Memory B cell (primary cell): ENCODE data around the gene FOXR2.
A peak's percentile ranks its signal among the peaks of the same experiment; 100 is the strongest.

Experiments used
- ATAC-seq: fragments of 150-1000 bp; cut with Tn5 transposase; 2 replicates; pipeline ENCODE4 v1.10.0; 2021; ENCODE audit warnings: low read depth, mild to moderate bottlenecking, moderate library complexity
- DNase-seq, 2 donors: peaks; one replicate each; pipeline ENCODE4 v3.0.0; 2022; ENCODE audit warnings: low spot score in 2 of 2
- H3K27ac Mint-ChIP-seq: one replicate; pipeline ENCODE4 v1.8.0; 2022; ENCODE audit warnings: mild to moderate bottlenecking, moderate library complexity, mixed read lengths
- H3K27me3 Mint-ChIP-seq: one replicate; pipeline ENCODE4 v1.8.0; 2022; ENCODE audit warnings: mixed read lengths
- H3K36me3 Mint-ChIP-seq: one replicate; pipeline ENCODE4 v1.8.0; 2022; ENCODE audit warnings: mild to moderate bottlenecking, mixed read lengths
- H3K4me1 Mint-ChIP-seq: one replicate; pipeline ENCODE4 v1.8.0; 2022; ENCODE audit warnings: mixed read lengths
- H3K4me3 Mint-ChIP-seq: one replicate; pipeline ENCODE4 v1.8.0; 2022; ENCODE audit warnings: mild to moderate bottlenecking, moderate library complexity, mixed read lengths
- H3K9me3 Mint-ChIP-seq: one replicate; pipeline ENCODE4 v1.8.0; 2022; ENCODE audit warnings: mixed read lengths

The FOXR2 gene

GRCh38 chrX:55623100-55623499 is at the start of gene FOXR2:
FOXR2 (plus strand) TSS chrX:55623400; CDS start chrX:55623712, 312 bp downstream.
- H3K27ac Mint-ChIP-seq: no peak within 1 kb of the TSS
- ATAC-seq: no peak
- H3K4me1 Mint-ChIP-seq: no peaks in the 10 kb centered on the region
- peaks cover 9% of the 10 kb centered on the region for H3K27me3 Mint-ChIP-seq
- no peak for DNase-seq
- H3K9me3 Mint-ChIP-seq: peaks cover 6% of the 10 kb centered on the region
- H3K4me3 Mint-ChIP-seq: no peak within 1 kb of the TSS
- H3K36me3 Mint-ChIP-seq: peaks cover 3% of the 10 kb centered on the region

GRCh38 chrX:55579115-55579514 is 44.1 kb upstream of the FOXR2 start:
- no peak for ATAC-seq
- no peak overlapping the region for H3K4me3 Mint-ChIP-seq

GRCh38 chrX:55582447-55582846 is 40.8 kb upstream of the FOXR2 start:
- H3K27ac Mint-ChIP-seq: no peak overlapping the region
- no peak for ATAC-seq
- H3K4me3 Mint-ChIP-seq: no peak overlapping the region
- H3K9me3 Mint-ChIP-seq: peaks cover 5% of the 10 kb centered on the region
- DNase-seq: no peak
- peaks cover 2% of the 10 kb centered on the region for H3K36me3 Mint-ChIP-seq
- H3K27me3 Mint-ChIP-seq: no peaks in the 10 kb centered on the region
- H3K4me1 Mint-ChIP-seq: no peaks in the 10 kb centered on the region

More at GRCh38 chrX:55579115-55579514, 44.1 kb upstream of the FOXR2 start:
- H3K36me3 Mint-ChIP-seq: peaks cover 2% of the 10 kb centered on the region
- H3K27ac Mint-ChIP-seq: no peak overlapping the region
- DNase-seq: no peak
- peaks cover 5% of the 10 kb centered on the region for H3K9me3 Mint-ChIP-seq
- no peaks in the 10 kb centered on the region for H3K27me3 Mint-ChIP-seq
- H3K4me1 Mint-ChIP-seq: no peaks in the 10 kb centered on the region

GRCh38 chrX:55593296-55593695 is 29.9 kb upstream of the FOXR2 start:
- H3K36me3 Mint-ChIP-seq: no peaks in the 10 kb centered on the region
- no peak overlapping the region for H3K4me3 Mint-ChIP-seq
- H3K4me1 Mint-ChIP-seq: no peaks in the 10 kb centered on the region
- no peaks in the 10 kb centered on the region for H3K9me3 Mint-ChIP-seq
- ATAC-seq (no peak), DNase-seq (no peak)
- no peaks in the 10 kb centered on the region for H3K27me3 Mint-ChIP-seq
- H3K27ac Mint-ChIP-seq: no peak overlapping the region

- no peak for DNase-seq
- no peak for ATAC-seq
- Mint-ChIP-seq H3K27me3 (no peaks in the 10 kb centered on the region), H3K4me1 (no peaks in the 10 kb centered on the region), H3K4me3 (no peak overlapping the region), H3K27ac (no peak overlapping the region), H3K9me3 (no peaks in the 10 kb centered on the region), H3K36me3 (no peaks in the 10 kb centered on the region)
Measured at GRCh38 chrX:55593756-55594257, 29.4 kb upstream of the FOXR2 start.

- no peak for ATAC-seq
- Mint-ChIP-seq H3K4me1 (no peaks in the 10 kb centered on the region), H3K9me3 (no peaks in the 10 kb centered on the region), H3K27me3 (no peaks in the 10 kb centered on the region), H3K4me3 (no peak overlapping the region), H3K36me3 (no peaks in the 10 kb centered on the region), H3K27ac (no peak overlapping the region)
- no peak for DNase-seq
Measured at GRCh38 chrX:55598333-55598732, 24.9 kb upstream of the FOXR2 start.

- ATAC-seq (no peak), DNase-seq (no peak)
- H3K4me3 Mint-ChIP-seq: no peak overlapping the region
- no peak overlapping the region for H3K27ac Mint-ChIP-seq
- no peaks in the 10 kb centered on the region for H3K4me1 Mint-ChIP-seq
- H3K27me3 Mint-ChIP-seq: peaks cover 6% of the 10 kb centered on the region
- H3K9me3 Mint-ChIP-seq: peaks cover 3% of the 10 kb centered on the region
- peaks cover 3% of the 10 kb centered on the region for H3K36me3 Mint-ChIP-seq
Measured at GRCh38 chrX:55619547-55619946, 3.7 kb upstream of the FOXR2 start.

- H3K9me3 Mint-ChIP-seq: peaks cover 6% of the 10 kb centered on the region
- no peak for ATAC-seq
- no peak overlapping the region for H3K27ac Mint-ChIP-seq
- H3K4me1 Mint-ChIP-seq: no peaks in the 10 kb centered on the region
- peaks cover 3% of the 10 kb centered on the region for H3K36me3 Mint-ChIP-seq
- no peak for DNase-seq
- no peak overlapping the region for H3K4me3 Mint-ChIP-seq
- H3K27me3 Mint-ChIP-seq: peaks cover 9% of the 10 kb centered on the region
Measured at GRCh38 chrX:55624403-55624802, 1.2 kb downstream of the FOXR2 start.

GRCh38 chrX:55636109-55636508 is 12.9 kb downstream of the FOXR2 start:
- DNase-seq (no peak), ATAC-seq (no peak)
- H3K27ac Mint-ChIP-seq: no peak overlapping the region
- peaks cover 4% of the 10 kb centered on the region for H3K4me1 Mint-ChIP-seq
- H3K9me3 Mint-ChIP-seq: no peaks in the 10 kb centered on the region
- no peak overlapping the region for H3K4me3 Mint-ChIP-seq
- H3K36me3 Mint-ChIP-seq: no peaks in the 10 kb centered on the region
- no peaks in the 10 kb centered on the region for H3K27me3 Mint-ChIP-seq

- peaks cover 4% of the 10 kb centered on the region for H3K4me1 Mint-ChIP-seq
- H3K36me3 Mint-ChIP-seq: no peaks in the 10 kb centered on the region
- H3K27me3 Mint-ChIP-seq: no peaks in the 10 kb centered on the region
- H3K4me3 Mint-ChIP-seq: no peak overlapping the region
- DNase-seq (no peak), ATAC-seq (peak; percentile 64)
- H3K27ac Mint-ChIP-seq: peak overlapping the region; percentile 62
- no peaks in the 10 kb centered on the region for H3K9me3 Mint-ChIP-seq
Measured at GRCh38 chrX:55638933-55639332, 15.7 kb downstream of the FOXR2 start.

- no peak overlapping the region for H3K27ac Mint-ChIP-seq
- no peaks in the 10 kb centered on the region for H3K9me3 Mint-ChIP-seq
- no peaks in the 10 kb centered on the region for H3K36me3 Mint-ChIP-seq
- DNase-seq (peak in 1 of 2 donors; percentile 19), ATAC-seq (peak; percentile 88)
- no peak overlapping the region for H3K4me3 Mint-ChIP-seq
- peaks cover 7% of the 10 kb centered on the region for H3K4me1 Mint-ChIP-seq
- H3K27me3 Mint-ChIP-seq: no peaks in the 10 kb centered on the region
Measured at GRCh38 chrX:55640854-55641253, 17.7 kb downstream of the FOXR2 start.

GRCh38 chrX:55648434-55648833 is 25.2 kb downstream of the FOXR2 start:
- peaks cover 31% of the 10 kb centered on the region for H3K4me1 Mint-ChIP-seq
- no peak for DNase-seq
- peak overlapping the region; percentile 91 for H3K27ac Mint-ChIP-seq
- H3K9me3 Mint-ChIP-seq: peaks cover 1% of the 10 kb centered on the region
- ATAC-seq: peak; percentile 6
- H3K27me3 Mint-ChIP-seq: no peaks in the 10 kb centered on the region
- no peaks in the 10 kb centered on the region for H3K36me3 Mint-ChIP-seq
- H3K4me3 Mint-ChIP-seq: no peak overlapping the region

GRCh38 chrX:55659931-55660330 is 36.7 kb downstream of the FOXR2 start:
- ATAC-seq: no peak
- Mint-ChIP-seq H3K27ac (no peak overlapping the region), H3K4me1 (peaks cover 7% of the 10 kb centered on the region), H3K4me3 (no peak overlapping the region), H3K9me3 (no peaks in the 10 kb centered on the region), H3K36me3 (no peaks in the 10 kb centered on the region), H3K27me3 (no peaks in the 10 kb centered on the region)
- no peak for DNase-seq

- Mint-ChIP-seq H3K36me3 (no peaks in the 10 kb centered on the region), H3K4me3 (peak overlapping the region; percentile 71), H3K4me1 (peaks cover 7% of the 10 kb centered on the region), H3K27me3 (no peaks in the 10 kb centered on the region), H3K9me3 (no peaks in the 10 kb centered on the region), H3K27ac (peak overlapping the region; percentile 41)
- no peak for DNase-seq
- ATAC-seq: peak; percentile 81
Measured at GRCh38 chrX:55663584-55663983, 40.4 kb downstream of the FOXR2 start.

GRCh38 chrX:55668084-55668483 is 44.9 kb downstream of the FOXR2 start:
- no peak for DNase-seq
- no peak for ATAC-seq
- Mint-ChIP-seq H3K9me3 (peaks cover 6% of the 10 kb centered on the region), H3K4me1 (peaks cover 10% of the 10 kb centered on the region), H3K36me3 (peaks cover 3% of the 10 kb centered on the region), H3K27me3 (no peaks in the 10 kb centered on the region), H3K4me3 (no peak overlapping the region), H3K27ac (no peak overlapping the region)
